ENCODE results near the gene SORBS2.

SORBS2 gene

GRCh38 chr4:185801471-185801870 lies 10.5 kb downstream of the SORBS2 start:
- Histone ChIP-seq H3K4me1 (ENCODE audit: control insufficient read depth, insufficient read depth, low read length) (no peaks in the 10 kb centered on the region; the same call in 1 of the 2 replicates), H3K27ac (ENCODE audit: low read length) (no peak overlapping the region), H3K27me3 (ENCODE audit: control insufficient read depth, insufficient read depth, low read length) (no peaks in the 10 kb centered on the region), H3K9me3 (ENCODE audit: control insufficient read depth, insufficient read depth, low read length) (no peaks in the 10 kb centered on the region), H3K4me3 (ENCODE audit: low read length) (no peak overlapping the region), H3K36me3 (ENCODE audit: control insufficient read depth, insufficient read depth, low read length) (no peaks in the 10 kb centered on the region)
- WGBS (ENCODE audit: insufficient coverage, insufficient read length), result no CpG with 5 or more reads among the region's 4 CpGs
- DNase-seq (ENCODE audit: low read depth, low spot score), result no peak

- no peaks in the 10 kb centered on the region for H3K36me3 ChIP-seq (ENCODE audit: control insufficient read depth, insufficient read depth, low read length)
- WGBS (ENCODE audit: insufficient coverage, insufficient read length), result no CpG with 5 or more reads among the region's 7 CpGs
- no peak for DNase-seq (ENCODE audit: low read depth, low spot score)
Observed at GRCh38 chr4:185800266-185800945, 11.6 kb downstream of the SORBS2 start.

GRCh38 chr4:185799442-185799841 lies 12.6 kb downstream of the SORBS2 start:
- H3K9me3 ChIP-seq (ENCODE audit: control insufficient read depth, insufficient read depth, low read length), result no peaks in the 10 kb centered on the region
- DNase-seq (ENCODE audit: low read depth, low spot score), result no peak
- H3K36me3 ChIP-seq (ENCODE audit: control insufficient read depth, insufficient read depth, low read length), result no peaks in the 10 kb centered on the region
- H3K4me1 ChIP-seq (ENCODE audit: control insufficient read depth, insufficient read depth, low read length), result no peaks in the 10 kb centered on the region
- no peak overlapping the region for H3K27ac ChIP-seq (ENCODE audit: low read length)
- H3K4me3 ChIP-seq (ENCODE audit: low read length), result no peak overlapping the region
- H3K27me3 ChIP-seq (ENCODE audit: control insufficient read depth, insufficient read depth, low read length), result no peaks in the 10 kb centered on the region
- no CpG with 5 or more reads among the region's 10 CpGs for WGBS (ENCODE audit: insufficient coverage, insufficient read length)

More at GRCh38 chr4:185800266-185800945, 11.6 kb downstream of the SORBS2 start:
- H3K27me3 ChIP-seq (ENCODE audit: control insufficient read depth, insufficient read depth, low read length), result no peaks in the 10 kb centered on the region
- no peak overlapping the region for H3K27ac ChIP-seq (ENCODE audit: low read length)
- H3K9me3 ChIP-seq (ENCODE audit: control insufficient read depth, insufficient read depth, low read length), result no peaks in the 10 kb centered on the region
- no peak overlapping the region for H3K4me3 ChIP-seq (ENCODE audit: low read length)
- no peaks in the 10 kb centered on the region for H3K4me1 ChIP-seq (ENCODE audit: control insufficient read depth, insufficient read depth, low read length)

GRCh38 chr4:185797596-185798338 lies 14.2 kb downstream of the SORBS2 start:
- no peaks in the 10 kb centered on the region for H3K27me3 ChIP-seq (ENCODE audit: control insufficient read depth, insufficient read depth, low read length)
- no peaks in the 10 kb centered on the region for H3K36me3 ChIP-seq (ENCODE audit: control insufficient read depth, insufficient read depth, low read length)
- no peaks in the 10 kb centered on the region for H3K4me1 ChIP-seq (ENCODE audit: control insufficient read depth, insufficient read depth, low read length)
- WGBS (ENCODE audit: insufficient coverage, insufficient read length), result no CpG with 5 or more reads among the region's 8 CpGs
- H3K27ac ChIP-seq (ENCODE audit: low read length), result no peak overlapping the region
- no peak overlapping the region for H3K4me3 ChIP-seq (ENCODE audit: low read length)
- no peaks in the 10 kb centered on the region for H3K9me3 ChIP-seq (ENCODE audit: control insufficient read depth, insufficient read depth, low read length)
- DNase-seq (ENCODE audit: low read depth, low spot score), result no peak

- no CpG with 5 or more reads among the region's 14 CpGs for WGBS (ENCODE audit: insufficient coverage, insufficient read length)
- no peak for DNase-seq (ENCODE audit: low read depth, low spot score)
- no peaks in the 10 kb centered on the region for H3K4me1 ChIP-seq (ENCODE audit: control insufficient read depth, insufficient read depth, low read length)
Observed at GRCh38 chr4:185797018-185797417, 15.0 kb downstream of the SORBS2 start.

GRCh38 chr4:185796176-185796575 lies 15.8 kb downstream of the SORBS2 start:
- Histone ChIP-seq H3K36me3 (ENCODE audit: control insufficient read depth, insufficient read depth, low read length) (no peaks in the 10 kb centered on the region), H3K4me3 (ENCODE audit: low read length) (no peak overlapping the region), H3K27me3 (ENCODE audit: control insufficient read depth, insufficient read depth, low read length) (no peaks in the 10 kb centered on the region), H3K27ac (ENCODE audit: low read length) (no peak overlapping the region), H3K9me3 (ENCODE audit: control insufficient read depth, insufficient read depth, low read length) (no peaks in the 10 kb centered on the region), H3K4me1 (ENCODE audit: control insufficient read depth, insufficient read depth, low read length) (no peaks in the 10 kb centered on the region)
- WGBS (ENCODE audit: insufficient coverage, insufficient read length), result no CpG with 5 or more reads among the region's 11 CpGs
- DNase-seq (ENCODE audit: low read depth, low spot score), result no peak

More at GRCh38 chr4:185797018-185797417, 15.0 kb downstream of the SORBS2 start:
- H3K4me3 ChIP-seq (ENCODE audit: low read length), result no peak overlapping the region
- no peaks in the 10 kb centered on the region for H3K27me3 ChIP-seq (ENCODE audit: control insufficient read depth, insufficient read depth, low read length)
- H3K36me3 ChIP-seq (ENCODE audit: control insufficient read depth, insufficient read depth, low read length), result no peaks in the 10 kb centered on the region
- no peak overlapping the region for H3K27ac ChIP-seq (ENCODE audit: low read length)
- H3K9me3 ChIP-seq (ENCODE audit: control insufficient read depth, insufficient read depth, low read length), result no peaks in the 10 kb centered on the region

- no peak for DNase-seq (ENCODE audit: low read depth, low spot score)
- no peaks in the 10 kb centered on the region for H3K36me3 ChIP-seq (ENCODE audit: control insufficient read depth, insufficient read depth, low read length)
- no peak overlapping the region for H3K4me3 ChIP-seq (ENCODE audit: low read length)
- no peaks in the 10 kb centered on the region for H3K27me3 ChIP-seq (ENCODE audit: control insufficient read depth, insufficient read depth, low read length)
- H3K27ac ChIP-seq (ENCODE audit: low read length), result no peak overlapping the region
- WGBS (ENCODE audit: insufficient coverage, insufficient read length), result no CpG with 5 or more reads among the region's 1 CpG
- H3K9me3 ChIP-seq (ENCODE audit: control insufficient read depth, insufficient read depth, low read length), result no peaks in the 10 kb centered on the region
- no peaks in the 10 kb centered on the region for H3K4me1 ChIP-seq (ENCODE audit: control insufficient read depth, insufficient read depth, low read length)
Observed at GRCh38 chr4:185794637-185795036, 17.4 kb downstream of the SORBS2 start.

- H3K4me3 ChIP-seq (ENCODE audit: low read length), result no peak overlapping the region
- no peaks in the 10 kb centered on the region for H3K36me3 ChIP-seq (ENCODE audit: control insufficient read depth, insufficient read depth, low read length)
- H3K27me3 ChIP-seq (ENCODE audit: control insufficient read depth, insufficient read depth, low read length), result no peaks in the 10 kb centered on the region
- no peaks in the 10 kb centered on the region for H3K9me3 ChIP-seq (ENCODE audit: control insufficient read depth, insufficient read depth, low read length)
- no CpG with 5 or more reads among the region's 4 CpGs for WGBS (ENCODE audit: insufficient coverage, insufficient read length)
- H3K4me1 ChIP-seq (ENCODE audit: control insufficient read depth, insufficient read depth, low read length), result no peaks in the 10 kb centered on the region
- no peak for DNase-seq (ENCODE audit: low read depth, low spot score)
- H3K27ac ChIP-seq (ENCODE audit: low read length), result no peak overlapping the region
Observed at GRCh38 chr4:185793716-185794115, 18.3 kb downstream of the SORBS2 start.

GRCh38 chr4:185793116-185793485 lies 18.9 kb downstream of the SORBS2 start:
- Histone ChIP-seq H3K4me3 (ENCODE audit: low read length) (no peak overlapping the region), H3K36me3 (ENCODE audit: control insufficient read depth, insufficient read depth, low read length) (no peaks in the 10 kb centered on the region), H3K27ac (ENCODE audit: low read length) (no peak overlapping the region), H3K9me3 (ENCODE audit: control insufficient read depth, insufficient read depth, low read length) (no peaks in the 10 kb centered on the region), H3K4me1 (ENCODE audit: control insufficient read depth, insufficient read depth, low read length) (no peaks in the 10 kb centered on the region), H3K27me3 (ENCODE audit: control insufficient read depth, insufficient read depth, low read length) (no peaks in the 10 kb centered on the region)
- DNase-seq (ENCODE audit: low read depth, low spot score), result no peak
- no CpG with 5 or more reads among the region's 2 CpGs for WGBS (ENCODE audit: insufficient coverage, insufficient read length)

GRCh38 chr4:185792384-185793115 lies 19.4 kb downstream of the SORBS2 start:
- WGBS (ENCODE audit: insufficient coverage, insufficient read length), result no CpG with 5 or more reads among the region's 11 CpGs
- no peak for DNase-seq (ENCODE audit: low read depth, low spot score)
- Histone ChIP-seq H3K4me1 (ENCODE audit: control insufficient read depth, insufficient read depth, low read length) (no peaks in the 10 kb centered on the region), H3K27me3 (ENCODE audit: control insufficient read depth, insufficient read depth, low read length) (no peaks in the 10 kb centered on the region), H3K4me3 (ENCODE audit: low read length) (no peak overlapping the region), H3K9me3 (ENCODE audit: control insufficient read depth, insufficient read depth, low read length) (no peaks in the 10 kb centered on the region), H3K27ac (ENCODE audit: low read length) (no peak overlapping the region), H3K36me3 (ENCODE audit: control insufficient read depth, insufficient read depth, low read length) (no peaks in the 10 kb centered on the region)

Measured in iPS DF 6.9 (cell line).